ENCODE results near the gene DGKG.

The DGKG gene

GRCh38 chr3:186329589-186329988 lies 32.4 kb downstream of the DGKG start:
- H3K27me3 ChIP-seq (ENCODE audit: insufficient read depth, low read length, poor library complexity, severe bottlenecking): peaks cover 6% of the 10 kb centered on the region
- no peaks in the 10 kb centered on the region for H3K9me2 ChIP-seq (replicated peaks; ENCODE audit: low read depth, low read length)
- H3K4me2 ChIP-seq (ENCODE audit: low read depth, low read length, poor library complexity, severe bottlenecking): no peak overlapping the region

GRCh38 chr3:186327912-186328487 lies 34.0 kb downstream of the DGKG start:
- no peaks in the 10 kb centered on the region for H3K79me2 ChIP-seq (ENCODE audit: insufficient read depth, low read length)
- no peaks in the 10 kb centered on the region for H3K4me1 ChIP-seq (ENCODE audit: insufficient read depth, low read length, poor library complexity, severe bottlenecking)
- H3F3A ChIP-seq (ENCODE audit: low read depth): no peaks in the 10 kb centered on the region
- no peaks in the 10 kb centered on the region for H3K36me3 ChIP-seq (ENCODE audit: insufficient read depth, low read length)
- no peaks in the 10 kb centered on the region for H3K27me3 ChIP-seq (ENCODE audit: insufficient read depth, low read length, poor library complexity, severe bottlenecking)
- TF ChIP-seq EZH2phosphoT487 (IDR thresholded peaks at IDR 0.05; ENCODE audit: borderline replicate concordance) (no peak), CTCF (conservative IDR thresholded peaks at IDR 0.05; ENCODE audit: low read length) (no peak)
- H2AFZ ChIP-seq (ENCODE audit: low read length): no peak overlapping the region
- H3K9ac ChIP-seq (ENCODE audit: low read depth, low read length, poor library complexity, severe bottlenecking): no peak overlapping the region
- no peaks in the 10 kb centered on the region for H4K20me1 ChIP-seq (ENCODE audit: insufficient read depth, low read length, poor library complexity, severe bottlenecking)
- H3K9me2 ChIP-seq (replicated peaks; ENCODE audit: low read depth, low read length): no peaks in the 10 kb centered on the region
- H3K9me3 ChIP-seq (ENCODE audit: insufficient read depth, low read depth, low read length): no peaks in the 10 kb centered on the region
- no peak overlapping the region for H3K4me3 ChIP-seq (ENCODE audit: low read length, poor library complexity, severe bottlenecking)
- H3K4me2 ChIP-seq (ENCODE audit: low read depth, low read length, poor library complexity, severe bottlenecking): no peak overlapping the region

More at GRCh38 chr3:186329589-186329988, 32.4 kb downstream of the DGKG start:
- no peak for TF ChIP-seq EZH2phosphoT487 (IDR thresholded peaks at IDR 0.05; ENCODE audit: borderline replicate concordance)
- TF ChIP-seq CTCF (conservative IDR thresholded peaks at IDR 0.05; ENCODE audit: low read length): no peak
- no peaks in the 10 kb centered on the region for H3K79me2 ChIP-seq (ENCODE audit: insufficient read depth, low read length)
- no peak overlapping the region for H2AFZ ChIP-seq (ENCODE audit: low read length)
- no peaks in the 10 kb centered on the region for H3K36me3 ChIP-seq (ENCODE audit: insufficient read depth, low read length)
- H4K20me1 ChIP-seq (ENCODE audit: insufficient read depth, low read length, poor library complexity, severe bottlenecking): no peaks in the 10 kb centered on the region
- H3K9me3 ChIP-seq (ENCODE audit: insufficient read depth, low read depth, low read length): no peaks in the 10 kb centered on the region
- no peaks in the 10 kb centered on the region for H3F3A ChIP-seq (ENCODE audit: low read depth)
- H3K4me3 ChIP-seq (ENCODE audit: low read length, poor library complexity, severe bottlenecking): no peak overlapping the region
- H3K9ac ChIP-seq (ENCODE audit: low read depth, low read length, poor library complexity, severe bottlenecking): no peak overlapping the region
- no peaks in the 10 kb centered on the region for H3K4me1 ChIP-seq (ENCODE audit: insufficient read depth, low read length, poor library complexity, severe bottlenecking)

- Histone ChIP-seq H3K79me2 (ENCODE audit: insufficient read depth, low read length) (no peaks in the 10 kb centered on the region), H3K27me3 (ENCODE audit: insufficient read depth, low read length, poor library complexity, severe bottlenecking) (no peaks in the 10 kb centered on the region), H3K4me1 (ENCODE audit: insufficient read depth, low read length, poor library complexity, severe bottlenecking) (no peaks in the 10 kb centered on the region), H3K36me3 (ENCODE audit: insufficient read depth, low read length) (no peaks in the 10 kb centered on the region), H2AFZ (ENCODE audit: low read length) (no peak overlapping the region), H3K4me2 (ENCODE audit: low read depth, low read length, poor library complexity, severe bottlenecking) (no peak overlapping the region), H3K9me3 (ENCODE audit: insufficient read depth, low read depth, low read length) (no peaks in the 10 kb centered on the region), H3F3A (ENCODE audit: low read depth) (no peaks in the 10 kb centered on the region), H4K20me1 (ENCODE audit: insufficient read depth, low read length, poor library complexity, severe bottlenecking) (no peaks in the 10 kb centered on the region), H3K9me2 (replicated peaks; ENCODE audit: low read depth, low read length) (no peaks in the 10 kb centered on the region), H3K9ac (ENCODE audit: low read depth, low read length, poor library complexity, severe bottlenecking) (no peak overlapping the region), H3K4me3 (ENCODE audit: low read length, poor library complexity, severe bottlenecking) (no peak overlapping the region)
- TF ChIP-seq CTCF (conservative IDR thresholded peaks at IDR 0.05; ENCODE audit: low read length) (no peak), EZH2phosphoT487 (IDR thresholded peaks at IDR 0.05; ENCODE audit: borderline replicate concordance) (no peak)
Measured at GRCh38 chr3:186322761-186323160, 39.3 kb downstream of the DGKG start.
